Iris pigment epithelial cell (primary cell): Measurements from ENCODE around the gene CDCP1.
"Not testable (repeated sequence)": the region's sequence is repeated elsewhere in the genome, so short reads cannot be mapped to it uniquely, and the experiment has no call there.

Experiments used
- DNase-seq: peaks from one replicate; pipeline ENCODE4 v3.0.0-alpha.2; 2011; ENCODE audit warnings: low read depth

The CDCP1 gene

DNA sequence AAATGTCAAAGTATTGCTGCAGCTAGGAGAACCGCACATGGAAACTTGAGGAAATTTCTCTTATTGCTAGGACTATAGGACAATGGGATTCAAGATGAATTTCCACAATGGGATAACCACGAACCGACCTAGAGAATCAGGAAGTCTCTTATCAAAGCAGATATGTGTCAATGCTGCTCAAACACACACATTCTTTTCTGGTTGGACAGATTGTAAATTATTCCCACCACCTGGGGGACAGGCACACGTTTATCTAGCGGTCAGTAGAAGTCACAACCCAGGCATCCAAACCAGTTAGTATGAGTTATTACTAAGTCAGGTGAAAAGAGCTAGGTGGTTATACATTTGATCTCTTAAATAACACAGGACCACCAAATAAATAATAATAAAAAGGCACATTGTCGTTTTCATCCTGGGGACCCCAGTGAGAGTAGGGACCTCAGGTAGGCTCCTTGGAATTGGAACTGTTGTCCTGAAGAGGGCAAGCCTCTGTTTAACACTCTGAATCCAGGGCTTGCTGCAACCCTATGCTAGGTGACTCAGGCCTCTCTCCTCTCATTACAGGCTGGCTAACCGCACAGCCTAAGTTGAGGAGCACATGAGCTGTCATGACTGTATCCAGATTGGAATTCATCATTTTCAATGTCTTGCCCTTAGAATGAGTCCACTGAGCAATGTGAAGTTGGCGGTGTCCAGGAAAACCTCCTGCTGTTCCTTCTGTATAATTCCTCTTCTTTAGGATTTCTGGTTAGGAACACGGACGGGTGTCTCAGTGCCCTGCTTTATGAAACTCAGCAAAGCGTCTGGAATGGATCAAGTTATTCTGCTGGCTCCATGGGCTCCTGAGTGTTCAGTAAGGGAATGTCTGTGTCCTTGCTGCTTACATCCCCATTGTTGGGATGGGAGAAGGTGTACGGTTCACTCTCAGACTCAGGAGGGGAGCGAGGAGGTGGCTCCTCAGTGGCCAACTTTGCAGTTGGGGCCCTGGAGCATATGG lies 61.1 kb downstream of the CDCP1 start:
- DNase-seq, result peak; percentile 96

- no peak for DNase-seq
These were observed 61.8 kb downstream of the CDCP1 start for GRCh38 chr3:45084361-45084760.

- no peak for DNase-seq
These were observed 63.2 kb downstream of the CDCP1 start for GRCh38 chr3:45083023-45083422.

DNA sequence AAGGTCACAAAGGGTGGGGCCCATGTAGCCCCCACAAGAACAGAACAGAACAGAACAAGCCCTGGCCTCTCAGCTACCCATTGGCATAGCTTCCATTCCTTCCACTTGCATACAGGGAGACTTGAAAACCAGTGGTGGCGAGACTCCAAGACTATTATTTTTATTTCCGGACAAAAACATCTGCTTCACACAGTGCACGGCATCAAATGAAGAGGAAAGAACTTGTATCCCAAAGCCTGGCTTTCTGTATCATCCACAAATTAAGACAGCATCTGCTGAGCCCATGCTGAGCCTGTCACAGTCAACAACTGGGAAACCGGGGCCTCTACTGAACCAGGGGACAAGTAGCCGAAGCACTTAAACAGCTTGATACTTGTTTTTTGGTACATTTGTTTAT lies 64.0 kb downstream of the CDCP1 start:
- peak; percentile 32 for DNase-seq

DNA sequence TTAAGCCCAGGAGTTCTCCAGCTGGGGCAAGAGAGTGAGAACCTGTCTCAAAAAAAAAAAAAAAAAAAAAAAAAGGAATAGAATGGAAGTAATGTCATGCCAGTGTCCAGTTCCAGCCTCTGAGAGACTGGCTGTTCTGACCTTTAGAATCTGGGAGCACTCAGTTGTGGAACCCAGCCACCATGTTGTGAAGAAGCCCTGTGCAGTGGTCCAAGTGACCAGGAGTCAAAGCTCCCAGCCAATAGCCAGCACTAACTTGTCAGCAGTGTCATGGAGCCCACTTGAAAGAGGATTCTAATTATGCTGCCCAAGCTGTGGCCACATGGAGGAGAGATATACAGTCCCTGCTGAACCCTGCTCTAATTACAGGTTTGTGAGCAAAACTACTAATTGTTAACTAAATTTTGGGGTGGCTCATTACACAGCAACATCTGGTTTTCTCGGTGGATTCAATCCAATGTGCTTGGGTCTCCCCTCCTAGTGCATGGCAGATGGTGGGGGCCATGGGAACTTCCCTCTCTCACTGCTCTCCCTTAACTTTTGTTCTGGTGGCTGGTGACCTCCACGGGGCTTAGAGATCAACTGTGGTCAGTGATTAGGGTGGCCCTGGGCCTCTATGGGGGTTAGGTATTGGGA lies 64.6 kb downstream of the CDCP1 start:
- DNase-seq, result no peak

DNA sequence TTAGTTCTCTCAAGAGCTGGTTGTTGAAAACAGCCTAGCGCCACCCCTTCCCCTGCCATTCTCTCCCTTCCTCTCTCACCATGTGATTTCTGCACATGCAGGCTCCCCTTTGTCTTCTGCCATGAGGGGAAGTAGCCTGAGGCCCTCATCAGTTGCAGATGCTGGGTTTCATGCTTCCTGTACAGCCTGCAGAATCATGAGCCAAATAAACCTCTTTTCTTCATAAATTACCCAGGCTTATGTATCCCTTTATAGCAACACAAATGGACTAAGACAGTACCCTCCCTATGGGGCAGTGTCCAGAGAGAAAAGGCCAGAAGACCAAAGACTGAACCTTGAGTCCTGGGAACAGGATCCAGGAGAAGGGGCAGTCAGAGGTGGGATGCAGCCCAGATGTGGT lies 65.4 kb downstream of the CDCP1 start:
- no peak for DNase-seq

DNA sequence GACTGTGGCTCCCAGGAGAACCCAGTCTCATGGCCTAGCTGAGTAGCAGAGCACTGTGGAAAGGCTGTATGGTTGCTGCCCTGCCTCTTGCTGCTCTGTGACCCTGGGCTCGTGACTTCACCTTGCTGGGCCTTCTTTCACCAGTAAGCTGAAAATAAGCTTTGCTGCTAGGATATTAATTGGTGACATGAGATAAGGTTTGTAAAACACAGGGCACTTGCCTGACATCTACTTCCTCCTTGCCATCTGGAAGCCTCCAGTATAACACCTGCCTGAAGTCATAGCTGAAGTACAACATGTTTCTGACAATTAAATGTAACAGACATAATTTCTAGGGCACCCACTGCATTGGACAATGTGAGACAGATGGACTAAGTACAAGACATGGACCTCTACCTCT lies 66.5 kb downstream of the CDCP1 start:
- DNase-seq, result no peak

GRCh38 chr3:45078910-45079522 lies 67.2 kb downstream of the CDCP1 start:
- peak; percentile 72 for DNase-seq

- DNase-seq, result not testable (repeated sequence)
These were observed 67.9 kb downstream of the CDCP1 start for GRCh38 chr3:45078256-45078655.

DNA sequence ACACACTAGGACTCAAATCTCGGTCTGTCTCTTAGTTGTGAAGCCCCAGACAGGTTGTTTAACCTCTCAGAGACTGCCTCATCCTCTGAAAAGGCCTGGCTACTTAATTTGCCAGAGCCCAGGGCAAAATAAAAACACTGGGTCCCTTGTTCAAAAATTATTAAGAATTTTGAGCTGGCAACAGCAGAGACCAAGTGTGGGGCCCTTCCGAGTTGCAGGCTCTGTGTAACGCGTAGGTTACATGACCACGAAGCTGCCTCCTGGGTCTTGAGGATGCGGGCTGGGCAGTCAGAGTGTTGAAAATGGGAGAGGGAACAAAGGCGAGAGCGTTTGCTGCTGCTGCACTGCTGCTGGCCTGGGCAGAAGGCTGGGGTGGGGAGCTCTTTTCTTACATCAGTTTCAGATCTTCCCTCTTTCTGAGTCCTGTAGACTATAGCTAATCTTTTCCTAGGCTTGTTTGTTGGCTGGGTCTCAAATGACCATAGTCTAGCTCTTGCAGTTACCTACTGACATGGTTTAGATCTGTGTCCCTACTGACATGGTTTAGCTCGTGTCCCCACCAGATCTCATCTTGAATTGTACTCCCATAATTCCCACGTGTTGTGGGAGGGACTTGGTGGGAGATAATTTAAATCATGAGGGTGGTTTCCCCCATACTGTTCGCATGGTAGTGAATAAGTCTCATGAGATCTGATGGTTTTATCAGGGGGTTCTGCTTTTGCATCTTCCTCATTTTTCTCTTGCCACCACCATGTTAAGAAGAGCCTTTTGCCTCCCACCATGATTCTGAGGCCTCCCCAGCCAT lies 70.2 kb downstream of the CDCP1 start:
- DNase-seq, result no peak

DNA sequence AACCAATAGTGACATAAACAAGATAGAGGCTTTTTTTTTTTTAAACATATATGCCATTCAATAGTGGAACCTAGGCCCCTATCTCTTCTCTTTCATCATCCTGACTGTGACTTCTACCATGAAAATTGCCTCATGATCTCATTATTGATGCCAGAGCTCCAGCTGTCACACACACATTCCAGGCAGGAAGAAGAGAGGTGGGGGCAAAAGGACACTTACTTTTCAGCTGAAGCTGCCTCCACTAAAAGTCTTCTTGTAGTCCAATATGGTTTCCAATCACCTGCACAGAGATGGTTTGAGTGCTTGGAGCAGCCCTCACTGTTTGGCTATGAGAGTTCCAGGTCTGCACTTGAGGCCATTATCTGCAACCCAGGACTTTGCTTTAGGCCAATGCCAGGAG lies 75.1 kb downstream of the CDCP1 start:
- DNase-seq, result no peak

DNA sequence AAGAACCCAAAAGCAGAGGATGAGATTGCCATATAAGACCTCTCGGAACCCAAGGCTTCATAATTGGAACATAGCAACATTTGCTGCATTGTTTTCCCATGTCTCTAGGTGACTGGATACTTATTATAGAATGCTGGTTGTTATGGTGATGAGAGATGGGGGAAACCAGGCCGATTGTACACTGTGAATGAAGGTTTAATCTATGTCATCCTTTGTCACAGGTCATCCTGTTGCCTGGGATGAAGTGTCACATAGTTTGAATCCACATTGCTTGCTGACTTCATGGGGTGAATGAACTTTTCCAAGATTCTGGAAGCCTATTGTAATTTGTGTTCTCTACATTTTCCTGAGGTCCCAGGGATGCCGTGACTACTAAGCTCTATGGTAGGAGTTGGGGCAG lies 78.2 kb downstream of the CDCP1 start:
- DNase-seq, result no peak

DNA sequence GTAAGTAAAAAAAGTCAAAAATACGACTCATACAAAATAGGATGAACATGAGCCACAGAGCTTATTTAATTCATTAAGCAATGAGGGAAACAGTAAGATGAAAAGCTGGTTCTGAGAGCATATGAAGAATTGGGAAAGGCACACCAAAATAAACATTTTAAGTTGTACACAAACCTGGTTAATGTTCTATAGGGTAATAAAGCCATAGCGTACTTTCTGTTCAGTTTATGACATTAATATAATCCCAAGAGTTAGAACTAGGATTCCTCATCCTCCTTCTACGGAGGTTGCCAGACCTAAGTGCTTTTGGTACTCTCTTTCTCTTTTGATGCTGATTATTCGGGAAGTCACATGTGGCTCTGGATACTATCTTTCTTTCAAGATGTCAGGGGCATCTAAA lies 78.7 kb downstream of the CDCP1 start:
- DNase-seq, result no peak

DNA sequence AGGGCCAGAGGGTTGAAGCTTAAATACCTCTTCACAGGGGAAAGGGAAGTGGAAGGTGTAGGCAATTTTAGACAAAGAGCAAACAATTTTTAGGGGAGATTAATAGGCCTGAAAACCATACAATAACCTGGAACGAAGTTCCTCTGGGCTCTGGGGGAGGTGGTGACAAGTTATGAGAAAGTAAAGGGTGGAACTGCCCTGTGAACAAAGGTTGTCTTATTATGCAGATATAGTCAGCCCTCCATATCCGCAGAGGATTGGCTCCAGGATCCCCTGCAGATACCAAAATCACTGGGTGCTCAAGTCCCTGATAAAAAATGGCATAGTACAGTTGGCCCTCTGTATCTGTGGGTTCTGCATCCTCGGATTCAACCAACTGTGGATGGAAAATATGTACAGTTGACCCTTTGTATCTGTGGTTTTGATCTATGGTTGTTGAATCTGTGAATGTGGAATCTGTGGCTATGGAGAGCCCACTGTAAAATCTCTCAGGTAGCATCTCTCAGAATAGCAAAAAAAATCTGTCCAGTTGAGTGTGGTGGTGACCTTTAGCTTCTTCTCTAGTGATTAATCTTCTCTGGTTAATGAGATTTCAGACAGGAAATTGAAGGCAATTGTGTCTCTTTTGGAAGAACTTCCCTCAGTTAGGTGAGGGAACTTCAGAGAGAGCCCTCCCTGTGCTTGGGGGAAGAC lies 79.9 kb downstream of the CDCP1 start:
- peak; percentile 28 for DNase-seq

DNA sequence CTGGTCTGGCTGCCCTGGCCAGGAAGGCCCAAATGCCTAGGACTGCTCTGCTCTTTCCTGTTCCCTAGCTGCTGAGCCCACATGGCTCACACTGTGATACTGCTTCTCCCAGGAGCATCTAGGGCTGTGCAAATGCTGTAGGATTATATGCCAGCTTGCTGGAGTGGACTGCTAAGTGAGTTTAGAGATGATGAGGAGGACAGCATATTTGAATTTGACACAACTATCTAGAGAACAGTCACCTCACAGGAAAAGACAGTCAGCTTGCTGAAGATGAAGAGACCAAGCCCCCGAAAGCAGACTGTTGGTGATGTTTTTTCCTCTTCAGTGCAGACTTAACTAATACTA lies 80.8 kb downstream of the CDCP1 start:
- DNase-seq, result no peak

GRCh38 chr3:45064512-45065372 lies 81.4 kb downstream of the CDCP1 start:
- DNase-seq, result peak; percentile 77

DNA sequence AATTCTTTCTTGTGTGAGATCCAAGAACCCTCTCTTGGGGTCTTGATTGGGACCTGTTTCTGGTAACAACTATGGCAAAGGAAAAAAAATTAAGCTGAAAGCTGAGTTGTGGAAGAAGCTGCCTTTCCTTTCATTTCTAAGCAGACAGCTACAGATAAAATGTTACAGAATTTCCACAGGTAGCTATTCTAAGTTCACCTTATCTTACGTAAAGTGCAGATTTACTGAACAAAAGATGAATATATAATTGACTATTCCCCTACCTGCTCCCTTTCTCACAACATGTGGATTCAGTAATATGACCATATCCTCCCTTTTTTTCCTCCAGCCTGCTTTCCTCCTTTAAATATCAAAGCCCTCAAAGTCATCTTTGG lies 83.5 kb downstream of the CDCP1 start:
- no peak for DNase-seq

GRCh38 chr3:45060165-45060892 lies 85.8 kb downstream of the CDCP1 start:
- no peak for DNase-seq

DNA sequence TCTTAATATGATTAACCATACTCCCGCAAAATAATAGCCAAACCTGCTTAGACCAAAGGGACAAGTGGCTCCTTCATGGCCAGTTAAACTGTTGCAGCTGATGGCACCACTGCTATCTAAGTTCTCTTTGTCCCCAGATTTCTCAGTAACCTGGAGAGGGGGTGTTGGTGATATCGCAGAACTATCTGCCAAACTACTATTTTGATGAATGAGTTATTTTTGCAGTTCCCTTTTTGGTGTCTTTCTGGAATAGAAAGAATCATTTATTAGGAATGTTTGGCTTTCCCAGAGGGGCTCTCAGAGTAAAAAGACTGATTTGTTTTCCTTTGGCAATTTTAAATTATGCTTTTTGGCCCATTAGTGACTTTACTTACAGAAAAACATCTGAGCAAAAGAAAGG lies 87.0 kb downstream of the CDCP1 start:
- DNase-seq, result no peak

- DNase-seq, result no peak
These were observed 88.6 kb downstream of the CDCP1 start for GRCh38 chr3:45057557-45057956.
